ENCODE data around the gene TSPAN17. TPM values are rescaled to one million over a fixed set of nuclear protein-coding genes. Genes with fewer than 3 reads are reported as not detected.

TSPAN17 gene
- polyA plus RNA-seq, 1 of the 3 experiments (the other 2 are of a cell fraction) = 61.7 TPM

DNA sequence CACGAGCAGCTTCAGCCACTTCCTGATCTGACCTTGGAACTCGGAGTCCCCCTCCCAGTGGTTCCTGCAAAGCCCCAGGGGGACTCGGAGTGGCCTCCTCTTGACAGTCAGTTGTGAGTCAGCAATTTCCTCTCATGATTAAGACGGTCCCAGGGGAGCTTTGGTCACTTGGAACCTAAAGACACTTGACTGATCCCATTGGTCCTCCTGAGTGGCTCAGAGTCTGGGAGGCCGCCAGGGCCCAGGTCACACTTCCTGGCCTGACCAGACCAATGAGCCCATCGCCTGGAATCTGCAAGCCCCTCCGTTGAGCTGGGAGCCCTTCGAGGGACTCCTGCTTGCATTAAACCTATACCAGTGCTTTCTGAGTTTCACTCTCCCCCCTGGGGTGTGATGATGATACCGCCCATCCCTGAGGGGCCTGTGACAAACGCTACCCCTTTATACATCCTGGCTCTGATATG, 29.1 kb downstream of the TSPAN17 start:
- Histone ChIP-seq H3K4me1 (ENCODE audit: control insufficient read depth in 1 of 2, insufficient read depth in 2 of 2, low read depth in 1 of 2, low read length in 1 of 2) (peaks cover 0 to 7% of the 10 kb centered on the region in 2 experiments; a peak in 1 of 4 replicates), H3K9ac (no peak overlapping the region), H3K79me2 (ENCODE audit: insufficient read depth) (no peaks in the 10 kb centered on the region), H3F3A (replicated peaks; ENCODE audit: insufficient read depth) (no peaks in the 10 kb centered on the region), H3K9me3 (no peaks in the 10 kb centered on the region), H3K36me3 (replicated peaks in 1 of 2; ENCODE audit: control insufficient read depth in 1 of 2, insufficient read depth in 2 of 2, low read length in 1 of 2) (no peaks in the 10 kb centered on the region), H3K4me2 (no peak overlapping the region), H4K20me1 (ENCODE audit: insufficient read depth) (no peaks in the 10 kb centered on the region), H3K4me3 (ENCODE audit: low read depth in 2 of 2, low read length in 1 of 2) (no peak overlapping the region), H3K27ac (ENCODE audit: low read depth in 2 of 2, low read length in 1 of 2) (no peak overlapping the region), H3K27me3 (ENCODE audit: insufficient read depth) (no peaks in the 10 kb centered on the region), H2AFZ (ENCODE audit: low read depth) (no peak overlapping the region), H3K9me2 (no peaks in the 10 kb centered on the region)
- TF ChIP-seq NFIC (IDR thresholded peaks at IDR 0.05; ENCODE audit: borderline replicate concordance) = no peak
- no peak for TF ChIP-seq TAF1 (IDR thresholded peaks at IDR 0.05; ENCODE audit: borderline replicate concordance, low read depth, low read length)
- TF ChIP-seq SIN3A (IDR thresholded peaks at IDR 0.05; ENCODE audit: borderline replicate concordance, low read depth, low read length) = no peak
- TF ChIP-seq YY1 (IDR thresholded peaks at IDR 0.05; ENCODE audit: low read depth) = no peak
- no peak for TF ChIP-seq USF1 (IDR thresholded peaks at IDR 0.05; ENCODE audit: borderline replicate concordance, low read depth)
- TF ChIP-seq EZH2phosphoT487 (IDR thresholded peaks at IDR 0.05; ENCODE audit: borderline replicate concordance, low read depth) = no peak
- no peak for TF ChIP-seq GATA2 (CRISPR knock-in tag; IDR thresholded peaks at IDR 0.05)
- TF ChIP-seq PBX3 (IDR thresholded peaks at IDR 0.05) = no peak
- no peak for TF ChIP-seq RAD21 (IDR thresholded peaks at IDR 0.05; ENCODE audit: low read length)
- no peak for TF ChIP-seq MEF2A (IDR thresholded peaks at IDR 0.05; ENCODE audit: borderline replicate concordance, low read depth)
- no peak for TF ChIP-seq CHD2 (IDR thresholded peaks at IDR 0.05; ENCODE audit: low read length, partially characterized antibody)
- TF ChIP-seq, protein P1, sequence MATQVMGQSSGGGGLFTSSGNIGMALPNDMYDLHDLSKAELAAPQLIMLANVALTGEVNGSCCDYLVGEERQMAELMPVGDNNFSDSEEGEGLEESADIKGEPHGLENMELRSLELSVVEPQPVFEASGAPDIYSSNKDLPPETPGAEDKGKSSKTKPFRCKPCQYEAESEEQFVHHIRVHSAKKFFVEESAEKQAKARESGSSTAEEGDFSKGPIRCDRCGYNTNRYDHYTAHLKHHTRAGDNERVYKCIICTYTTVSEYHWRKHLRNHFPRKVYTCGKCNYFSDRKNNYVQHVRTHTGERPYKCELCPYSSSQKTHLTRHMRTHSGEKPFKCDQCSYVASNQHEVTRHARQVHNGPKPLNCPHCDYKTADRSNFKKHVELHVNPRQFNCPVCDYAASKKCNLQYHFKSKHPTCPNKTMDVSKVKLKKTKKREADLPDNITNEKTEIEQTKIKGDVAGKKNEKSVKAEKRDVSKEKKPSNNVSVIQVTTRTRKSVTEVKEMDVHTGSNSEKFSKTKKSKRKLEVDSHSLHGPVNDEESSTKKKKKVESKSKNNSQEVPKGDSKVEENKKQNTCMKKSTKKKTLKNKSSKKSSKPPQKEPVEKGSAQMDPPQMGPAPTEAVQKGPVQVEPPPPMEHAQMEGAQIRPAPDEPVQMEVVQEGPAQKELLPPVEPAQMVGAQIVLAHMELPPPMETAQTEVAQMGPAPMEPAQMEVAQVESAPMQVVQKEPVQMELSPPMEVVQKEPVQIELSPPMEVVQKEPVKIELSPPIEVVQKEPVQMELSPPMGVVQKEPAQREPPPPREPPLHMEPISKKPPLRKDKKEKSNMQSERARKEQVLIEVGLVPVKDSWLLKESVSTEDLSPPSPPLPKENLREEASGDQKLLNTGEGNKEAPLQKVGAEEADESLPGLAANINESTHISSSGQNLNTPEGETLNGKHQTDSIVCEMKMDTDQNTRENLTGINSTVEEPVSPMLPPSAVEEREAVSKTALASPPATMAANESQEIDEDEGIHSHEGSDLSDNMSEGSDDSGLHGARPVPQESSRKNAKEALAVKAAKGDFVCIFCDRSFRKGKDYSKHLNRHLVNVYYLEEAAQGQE (IDR thresholded peaks at IDR 0.05; ENCODE audit: low read depth, low read length) = no peak
- no peak for TF ChIP-seq RFX5 (IDR thresholded peaks at IDR 0.05; ENCODE audit: low read length)
- TF ChIP-seq JUND (IDR thresholded peaks at IDR 0.05) = no peak
- CTCF ChIA-PET = interaction anchor here (0.9 to 3.5 kb wide), 4 partner anchors 8 to 23 kb away, joined by 3 to 17 read pairs (median 4); no protein-coding TSS in a partner anchor
- 48% methylated on average over 6 of the region's 10 CpGs for WGBS (ENCODE audit: low lambda C conversion rate)
- no peak for DNase-seq
- POLR2A ChIA-PET = interaction anchor here (0.6 kb wide), 1 partner anchor 159 kb away, joined by 4 read pairs; no protein-coding TSS in a partner anchor
